Thyroid gland (tissue), 4 donors: ENCODE data around the gene FAAP100.

Experiments
- POLR2A ChIP-seq, 2 donors: fragments of 450-650 bp; IDR thresholded peaks; one replicate each; pipeline ENCODE4 v1.6.1; 2017; ENCODE audit warnings: antibody characterized with exemption in 2 of 2, mild to moderate bottlenecking in 2 of 2, moderate library complexity in 1 of 2
- TF ChIP-seq, protein P1 (sequence below), 6 experiments: fragments of 200-600 bp in 3 of 6; fragments of 450-650 bp in 3 of 6; sonication (generic) in 3 of 6; IDR thresholded peaks; one replicate each; pipeline ENCODE4 v1.5.1; 2016 to 2019; ENCODE audit warnings: antibody characterized with exemption in 6 of 6, mild to moderate bottlenecking in 2 of 6, inconsistent platforms in 1 of 6, moderate library complexity in 1 of 6

GRCh38 chr17:81601525-81602120 lies 49.5 kb upstream of the FAAP100 start:
- TF ChIP-seq, protein P1, sequence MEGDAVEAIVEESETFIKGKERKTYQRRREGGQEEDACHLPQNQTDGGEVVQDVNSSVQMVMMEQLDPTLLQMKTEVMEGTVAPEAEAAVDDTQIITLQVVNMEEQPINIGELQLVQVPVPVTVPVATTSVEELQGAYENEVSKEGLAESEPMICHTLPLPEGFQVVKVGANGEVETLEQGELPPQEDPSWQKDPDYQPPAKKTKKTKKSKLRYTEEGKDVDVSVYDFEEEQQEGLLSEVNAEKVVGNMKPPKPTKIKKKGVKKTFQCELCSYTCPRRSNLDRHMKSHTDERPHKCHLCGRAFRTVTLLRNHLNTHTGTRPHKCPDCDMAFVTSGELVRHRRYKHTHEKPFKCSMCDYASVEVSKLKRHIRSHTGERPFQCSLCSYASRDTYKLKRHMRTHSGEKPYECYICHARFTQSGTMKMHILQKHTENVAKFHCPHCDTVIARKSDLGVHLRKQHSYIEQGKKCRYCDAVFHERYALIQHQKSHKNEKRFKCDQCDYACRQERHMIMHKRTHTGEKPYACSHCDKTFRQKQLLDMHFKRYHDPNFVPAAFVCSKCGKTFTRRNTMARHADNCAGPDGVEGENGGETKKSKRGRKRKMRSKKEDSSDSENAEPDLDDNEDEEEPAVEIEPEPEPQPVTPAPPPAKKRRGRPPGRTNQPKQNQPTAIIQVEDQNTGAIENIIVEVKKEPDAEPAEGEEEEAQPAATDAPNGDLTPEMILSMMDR (IDR thresholded peaks at IDR 0.05), result peak; percentile 48 to 86 (median 72)
- TF ChIP-seq POLR2A (IDR thresholded peaks at IDR 0.05), result no peak
